Fibroblast of lung (primary cell): ENCODE results near the gene SLC25A52.

Experiments used
- EZH2 ChIP-seq: IDR thresholded peaks from 2 replicates; pipeline ENCODE4 v1.5.1; 2012; ENCODE audit warnings: low read length, control low read depth, mild to moderate bottlenecking; ENCODE audit errors: missing control alignments
- TF ChIP-seq, protein P1 (sequence below), 2 donors: IDR thresholded peaks in 1 of 2; conservative IDR thresholded peaks in 1 of 2; 1 replicate in 1 of 2; 2 replicates in 1 of 2; pipeline ENCODE4 v1.5.1; 2011 to 2012; ENCODE audit warnings: low read length in 2 of 2, control low read depth in 1 of 2, inconsistent platforms in 1 of 2, low read depth in 1 of 2, mild to moderate bottlenecking in 1 of 2

DNA sequence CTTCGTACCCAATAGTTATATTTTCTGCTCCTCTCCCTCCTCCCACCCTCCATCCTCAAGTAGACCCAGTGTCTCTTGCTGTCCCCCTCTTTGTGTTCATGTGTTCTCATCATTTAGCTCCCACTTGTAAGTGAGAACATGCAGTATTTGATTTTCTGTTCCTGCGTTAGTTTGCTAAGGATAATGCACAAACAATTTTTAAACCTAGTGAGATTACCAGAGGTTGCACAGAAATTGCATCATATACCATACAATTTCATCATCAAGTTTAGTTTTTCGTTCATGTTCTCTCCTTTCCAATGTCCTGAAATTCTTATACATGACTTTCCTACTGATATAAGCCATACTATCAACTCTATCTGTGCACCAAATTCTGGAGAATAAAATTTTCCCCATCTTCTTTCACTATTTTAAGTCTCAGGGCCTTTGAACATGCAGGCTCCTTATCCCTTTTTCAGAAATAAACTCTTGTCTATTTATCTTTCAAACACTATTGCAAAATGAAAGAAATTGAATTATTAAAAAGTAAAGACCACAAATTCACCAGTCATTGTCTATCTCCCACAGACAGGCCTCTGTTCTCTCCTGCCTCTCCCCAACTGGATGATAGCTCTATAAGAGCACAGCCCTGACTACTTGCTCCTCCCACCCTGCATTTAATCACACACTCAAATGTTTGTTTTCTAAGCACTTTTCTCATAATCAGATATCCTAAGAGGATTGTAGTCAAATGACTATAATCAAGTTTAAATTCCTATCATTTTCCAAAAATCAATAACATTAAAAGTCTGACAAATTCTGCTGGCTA is 49.1 kb downstream of the SLC25A52 start:
- TF ChIP-seq EZH2 = no peak
- TF ChIP-seq, protein P1, sequence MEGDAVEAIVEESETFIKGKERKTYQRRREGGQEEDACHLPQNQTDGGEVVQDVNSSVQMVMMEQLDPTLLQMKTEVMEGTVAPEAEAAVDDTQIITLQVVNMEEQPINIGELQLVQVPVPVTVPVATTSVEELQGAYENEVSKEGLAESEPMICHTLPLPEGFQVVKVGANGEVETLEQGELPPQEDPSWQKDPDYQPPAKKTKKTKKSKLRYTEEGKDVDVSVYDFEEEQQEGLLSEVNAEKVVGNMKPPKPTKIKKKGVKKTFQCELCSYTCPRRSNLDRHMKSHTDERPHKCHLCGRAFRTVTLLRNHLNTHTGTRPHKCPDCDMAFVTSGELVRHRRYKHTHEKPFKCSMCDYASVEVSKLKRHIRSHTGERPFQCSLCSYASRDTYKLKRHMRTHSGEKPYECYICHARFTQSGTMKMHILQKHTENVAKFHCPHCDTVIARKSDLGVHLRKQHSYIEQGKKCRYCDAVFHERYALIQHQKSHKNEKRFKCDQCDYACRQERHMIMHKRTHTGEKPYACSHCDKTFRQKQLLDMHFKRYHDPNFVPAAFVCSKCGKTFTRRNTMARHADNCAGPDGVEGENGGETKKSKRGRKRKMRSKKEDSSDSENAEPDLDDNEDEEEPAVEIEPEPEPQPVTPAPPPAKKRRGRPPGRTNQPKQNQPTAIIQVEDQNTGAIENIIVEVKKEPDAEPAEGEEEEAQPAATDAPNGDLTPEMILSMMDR (conservative IDR thresholded peaks at IDR 0.05 in 1 of 2, IDR thresholded peaks at IDR 0.05 in 1 of 2; ENCODE audit: low read depth in 1 of 2, low read length in 2 of 2) = no peak
